ENCODE results near the gene COLEC12.

GRCh38 chr18:526681-527080 is 26.2 kb upstream of the COLEC12 start:
- TF ChIP-seq, protein P1, sequence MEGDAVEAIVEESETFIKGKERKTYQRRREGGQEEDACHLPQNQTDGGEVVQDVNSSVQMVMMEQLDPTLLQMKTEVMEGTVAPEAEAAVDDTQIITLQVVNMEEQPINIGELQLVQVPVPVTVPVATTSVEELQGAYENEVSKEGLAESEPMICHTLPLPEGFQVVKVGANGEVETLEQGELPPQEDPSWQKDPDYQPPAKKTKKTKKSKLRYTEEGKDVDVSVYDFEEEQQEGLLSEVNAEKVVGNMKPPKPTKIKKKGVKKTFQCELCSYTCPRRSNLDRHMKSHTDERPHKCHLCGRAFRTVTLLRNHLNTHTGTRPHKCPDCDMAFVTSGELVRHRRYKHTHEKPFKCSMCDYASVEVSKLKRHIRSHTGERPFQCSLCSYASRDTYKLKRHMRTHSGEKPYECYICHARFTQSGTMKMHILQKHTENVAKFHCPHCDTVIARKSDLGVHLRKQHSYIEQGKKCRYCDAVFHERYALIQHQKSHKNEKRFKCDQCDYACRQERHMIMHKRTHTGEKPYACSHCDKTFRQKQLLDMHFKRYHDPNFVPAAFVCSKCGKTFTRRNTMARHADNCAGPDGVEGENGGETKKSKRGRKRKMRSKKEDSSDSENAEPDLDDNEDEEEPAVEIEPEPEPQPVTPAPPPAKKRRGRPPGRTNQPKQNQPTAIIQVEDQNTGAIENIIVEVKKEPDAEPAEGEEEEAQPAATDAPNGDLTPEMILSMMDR (IDR thresholded peaks at IDR 0.05; ENCODE audit: extremely low read depth in 1 of 2, insufficient read depth in 1 of 2, low read depth in 1 of 2, low read length in 2 of 2), result no peak
- TF ChIP-seq POLR2A (IDR thresholded peaks at IDR 0.05; ENCODE audit: low read depth, low read length) (no peak), FOS (IDR thresholded peaks at IDR 0.05; ENCODE audit: borderline replicate concordance, insufficient read depth, low read length) (no peak), POLR2AphosphoS5 (IDR thresholded peaks at IDR 0.05; ENCODE audit: insufficient read depth, low read depth, low read length) (no peak), JUN (IDR thresholded peaks at IDR 0.05; ENCODE audit: borderline replicate concordance, insufficient read depth, insufficient read length, low read depth) (no peak), MYC (IDR thresholded peaks at IDR 0.05; ENCODE audit: low read depth, low read length) (no peak)
